Measurements from ENCODE around the gene CDH13. TPM values are rescaled to one million over a fixed set of nuclear protein-coding genes. Genes with fewer than 3 reads are reported as not detected.

CDH13 gene
- total RNA-seq, 1 experiment from 2014 or later: 49.3 TPM

DNA sequence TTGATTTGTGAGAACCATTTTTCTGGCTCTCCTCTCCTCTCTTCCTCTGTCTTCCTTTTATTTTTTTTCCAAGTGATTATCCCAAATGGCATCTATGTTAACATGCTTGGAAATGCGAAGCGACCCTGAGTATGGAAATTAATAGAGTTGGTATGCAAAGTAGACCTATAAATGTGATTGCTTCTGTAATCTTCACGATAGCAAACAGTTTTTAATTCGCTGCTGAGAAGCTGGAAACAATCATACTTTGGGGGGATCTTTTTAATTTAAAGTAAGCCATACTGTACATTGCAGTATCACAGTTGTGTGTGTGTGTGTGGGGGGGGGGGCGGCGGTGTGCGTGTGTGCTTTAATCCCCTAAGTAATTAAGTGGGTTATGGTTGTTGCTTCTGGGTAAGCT lies 233.3 kb downstream of the CDH13 start:
- H3K4me3 Mint-ChIP-seq (ENCODE audit: unreplicated experiment): no peak overlapping the region
- no TSS peak for BruUV-seq (replicated peaks)
- TF ChIP-seq, protein P1, sequence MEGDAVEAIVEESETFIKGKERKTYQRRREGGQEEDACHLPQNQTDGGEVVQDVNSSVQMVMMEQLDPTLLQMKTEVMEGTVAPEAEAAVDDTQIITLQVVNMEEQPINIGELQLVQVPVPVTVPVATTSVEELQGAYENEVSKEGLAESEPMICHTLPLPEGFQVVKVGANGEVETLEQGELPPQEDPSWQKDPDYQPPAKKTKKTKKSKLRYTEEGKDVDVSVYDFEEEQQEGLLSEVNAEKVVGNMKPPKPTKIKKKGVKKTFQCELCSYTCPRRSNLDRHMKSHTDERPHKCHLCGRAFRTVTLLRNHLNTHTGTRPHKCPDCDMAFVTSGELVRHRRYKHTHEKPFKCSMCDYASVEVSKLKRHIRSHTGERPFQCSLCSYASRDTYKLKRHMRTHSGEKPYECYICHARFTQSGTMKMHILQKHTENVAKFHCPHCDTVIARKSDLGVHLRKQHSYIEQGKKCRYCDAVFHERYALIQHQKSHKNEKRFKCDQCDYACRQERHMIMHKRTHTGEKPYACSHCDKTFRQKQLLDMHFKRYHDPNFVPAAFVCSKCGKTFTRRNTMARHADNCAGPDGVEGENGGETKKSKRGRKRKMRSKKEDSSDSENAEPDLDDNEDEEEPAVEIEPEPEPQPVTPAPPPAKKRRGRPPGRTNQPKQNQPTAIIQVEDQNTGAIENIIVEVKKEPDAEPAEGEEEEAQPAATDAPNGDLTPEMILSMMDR (IDR thresholded peaks at IDR 0.05; ENCODE audit: unreplicated experiment): no peak
- intact Hi-C loops (cut with micrococcal nuclease): no loop called here
- DNase-seq (ENCODE audit: unreplicated experiment): no peak
- H3K9me3 Mint-ChIP-seq (ENCODE audit: unreplicated experiment): peaks cover 7% of the 10 kb centered on the region
- ChIA-PET CTCF (no interaction called here), POLR2A (interaction anchor here (0.6 kb wide), 1 partner anchor 219 kb away, joined by 3 read pairs; no protein-coding TSS in a partner anchor)
- H3K4me1 Mint-ChIP-seq (ENCODE audit: insufficient read depth, unreplicated experiment): no peaks in the 10 kb centered on the region
- no peak overlapping the region for H3K27ac Mint-ChIP-seq (ENCODE audit: low read depth, unreplicated experiment)
- no peaks in the 10 kb centered on the region for H3K27me3 Mint-ChIP-seq (ENCODE audit: insufficient read depth, unreplicated experiment)
- H3K36me3 Mint-ChIP-seq (ENCODE audit: insufficient read depth, unreplicated experiment): peaks cover 27% of the 10 kb centered on the region

DNA sequence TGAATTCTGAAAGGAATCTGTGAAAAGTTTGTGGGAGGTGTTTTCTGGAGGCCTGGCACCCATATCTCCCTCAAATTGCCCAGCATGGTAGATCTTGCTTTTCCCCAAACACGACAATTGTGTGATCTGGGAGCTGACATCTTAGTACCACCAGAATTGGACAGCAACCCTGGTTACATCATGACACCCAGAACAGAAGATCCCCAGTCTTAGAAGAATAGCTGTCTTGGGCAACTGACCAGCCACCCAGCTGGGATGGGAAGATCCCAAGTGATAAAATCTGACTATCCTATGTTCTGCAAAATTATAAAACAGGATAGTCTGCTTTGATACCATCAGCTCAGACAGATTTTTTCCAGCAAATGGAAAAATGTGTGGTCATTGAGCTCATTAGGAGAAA lies 235.3 kb downstream of the CDH13 start:
- Mint-ChIP-seq H3K27ac (ENCODE audit: low read depth, unreplicated experiment) (no peak overlapping the region), H3K4me3 (ENCODE audit: unreplicated experiment) (no peak overlapping the region), H3K27me3 (ENCODE audit: insufficient read depth, unreplicated experiment) (no peaks in the 10 kb centered on the region), H3K4me1 (ENCODE audit: insufficient read depth, unreplicated experiment) (no peaks in the 10 kb centered on the region), H3K36me3 (ENCODE audit: insufficient read depth, unreplicated experiment) (peaks cover 31% of the 10 kb centered on the region), H3K9me3 (ENCODE audit: unreplicated experiment) (peaks cover 7% of the 10 kb centered on the region)
- ChIA-PET CTCF (interaction anchor here (0.6 kb wide), 1 partner anchor 237 kb away, joined by 4 read pairs; no protein-coding TSS in a partner anchor), POLR2A (no interaction called here)
- no TSS peak for BruUV-seq (replicated peaks)
- no peak for DNase-seq (ENCODE audit: unreplicated experiment)
- TF ChIP-seq, protein P1 (IDR thresholded peaks at IDR 0.05; ENCODE audit: unreplicated experiment): no peak
- intact Hi-C loops (cut with micrococcal nuclease): no loop called here

DNA sequence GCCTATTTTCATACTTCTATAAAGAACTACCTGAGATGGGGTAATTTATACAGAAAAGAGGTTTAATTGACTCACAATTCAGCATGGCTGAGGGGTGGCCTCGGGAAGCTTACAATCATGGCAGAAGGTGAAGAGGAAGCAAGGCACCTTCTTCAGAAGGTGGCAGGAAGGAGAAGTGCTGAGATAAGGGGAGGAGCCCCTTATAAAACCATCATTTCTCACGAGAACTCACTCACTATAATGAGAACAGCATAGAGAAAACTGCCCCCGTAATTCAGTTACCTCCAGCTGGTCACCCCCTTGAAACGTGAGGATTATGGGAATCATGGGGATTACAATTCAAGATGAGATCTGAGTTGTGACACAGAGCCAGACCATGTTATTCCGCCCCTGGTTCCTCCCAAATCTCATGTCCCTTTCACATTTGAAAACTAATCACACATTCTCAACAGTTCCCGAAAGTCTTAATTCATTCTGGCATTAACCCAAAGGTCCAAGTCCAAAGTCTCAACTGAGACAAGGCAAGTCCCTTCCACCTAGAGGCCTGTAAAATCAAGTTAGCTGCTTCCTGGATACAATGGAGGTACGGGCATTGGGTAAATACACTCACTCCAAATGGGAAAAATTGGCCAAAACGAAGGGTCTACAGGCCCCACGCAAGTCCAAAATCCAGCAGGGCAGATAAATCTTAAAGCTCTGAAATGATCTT lies 237.7 kb downstream of the CDH13 start:
- TF ChIP-seq, protein P1 (IDR thresholded peaks at IDR 0.05; ENCODE audit: unreplicated experiment): no peak
- H3K4me3 Mint-ChIP-seq (ENCODE audit: unreplicated experiment): no peak overlapping the region
- no peak overlapping the region for H3K27ac Mint-ChIP-seq (ENCODE audit: low read depth, unreplicated experiment)
- intact Hi-C loops (cut with micrococcal nuclease): no loop called here
- H3K4me1 Mint-ChIP-seq (ENCODE audit: insufficient read depth, unreplicated experiment): no peaks in the 10 kb centered on the region
- H3K27me3 Mint-ChIP-seq (ENCODE audit: insufficient read depth, unreplicated experiment): no peaks in the 10 kb centered on the region
- no peak for DNase-seq (ENCODE audit: unreplicated experiment)
- POLR2A ChIA-PET: interaction anchor here (0.8 to 1.2 kb wide), 2 partner anchors 11 to 22 kb away, joined by 3 read pairs; no protein-coding TSS in a partner anchor
- CTCF ChIA-PET: no interaction called here
- peaks cover 7% of the 10 kb centered on the region for H3K9me3 Mint-ChIP-seq (ENCODE audit: unreplicated experiment)
- H3K36me3 Mint-ChIP-seq (ENCODE audit: insufficient read depth, unreplicated experiment): peaks cover 26% of the 10 kb centered on the region
- BruUV-seq (replicated peaks): no TSS peak

DNA sequence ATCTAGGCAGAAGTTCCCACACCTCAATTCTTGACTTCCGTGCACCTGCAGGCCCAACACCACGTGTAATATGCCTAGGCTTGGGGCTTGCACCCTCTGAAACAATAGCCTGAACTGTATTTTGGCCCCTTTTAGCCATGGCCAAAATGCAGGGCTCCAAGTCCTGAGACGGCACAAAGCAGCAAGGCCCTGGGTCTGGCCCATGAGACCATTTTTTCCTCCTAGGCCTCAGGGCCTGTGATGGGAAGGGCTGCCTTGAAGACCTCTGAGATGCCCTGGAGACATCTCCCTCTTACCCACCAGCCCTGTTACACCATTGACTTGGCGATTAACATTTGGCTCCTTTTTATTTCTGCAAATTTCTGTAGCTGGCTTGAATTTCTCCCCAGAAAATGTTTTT lies 238.6 kb downstream of the CDH13 start:
- H3K4me3 Mint-ChIP-seq (ENCODE audit: unreplicated experiment): no peak overlapping the region
- H3K4me1 Mint-ChIP-seq (ENCODE audit: insufficient read depth, unreplicated experiment): no peaks in the 10 kb centered on the region
- peaks cover 21% of the 10 kb centered on the region for H3K36me3 Mint-ChIP-seq (ENCODE audit: insufficient read depth, unreplicated experiment)
- H3K9me3 Mint-ChIP-seq (ENCODE audit: unreplicated experiment): peaks cover 7% of the 10 kb centered on the region
- H3K27ac Mint-ChIP-seq (ENCODE audit: low read depth, unreplicated experiment): no peak overlapping the region
- DNase-seq (ENCODE audit: unreplicated experiment): no peak
- ChIA-PET POLR2A (no interaction called here), CTCF (no interaction called here)
- intact Hi-C loops (cut with micrococcal nuclease): no loop called here
- no TSS peak for BruUV-seq (replicated peaks)
- TF ChIP-seq, protein P1 (IDR thresholded peaks at IDR 0.05; ENCODE audit: unreplicated experiment): no peak
- H3K27me3 Mint-ChIP-seq (ENCODE audit: insufficient read depth, unreplicated experiment): no peaks in the 10 kb centered on the region

All from MCF 10A (cell line).